ENCODE results near the gene RAB35. TPM values are rescaled to one million over a fixed set of nuclear protein-coding genes. Genes with fewer than 3 reads are reported as not detected.
A peak's percentile ranks its signal among the peaks of the same experiment; 100 is the strongest.

RAB35 gene
- total RNA-seq, 1 donor from 2014 or later = 86.5 TPM

DNA sequence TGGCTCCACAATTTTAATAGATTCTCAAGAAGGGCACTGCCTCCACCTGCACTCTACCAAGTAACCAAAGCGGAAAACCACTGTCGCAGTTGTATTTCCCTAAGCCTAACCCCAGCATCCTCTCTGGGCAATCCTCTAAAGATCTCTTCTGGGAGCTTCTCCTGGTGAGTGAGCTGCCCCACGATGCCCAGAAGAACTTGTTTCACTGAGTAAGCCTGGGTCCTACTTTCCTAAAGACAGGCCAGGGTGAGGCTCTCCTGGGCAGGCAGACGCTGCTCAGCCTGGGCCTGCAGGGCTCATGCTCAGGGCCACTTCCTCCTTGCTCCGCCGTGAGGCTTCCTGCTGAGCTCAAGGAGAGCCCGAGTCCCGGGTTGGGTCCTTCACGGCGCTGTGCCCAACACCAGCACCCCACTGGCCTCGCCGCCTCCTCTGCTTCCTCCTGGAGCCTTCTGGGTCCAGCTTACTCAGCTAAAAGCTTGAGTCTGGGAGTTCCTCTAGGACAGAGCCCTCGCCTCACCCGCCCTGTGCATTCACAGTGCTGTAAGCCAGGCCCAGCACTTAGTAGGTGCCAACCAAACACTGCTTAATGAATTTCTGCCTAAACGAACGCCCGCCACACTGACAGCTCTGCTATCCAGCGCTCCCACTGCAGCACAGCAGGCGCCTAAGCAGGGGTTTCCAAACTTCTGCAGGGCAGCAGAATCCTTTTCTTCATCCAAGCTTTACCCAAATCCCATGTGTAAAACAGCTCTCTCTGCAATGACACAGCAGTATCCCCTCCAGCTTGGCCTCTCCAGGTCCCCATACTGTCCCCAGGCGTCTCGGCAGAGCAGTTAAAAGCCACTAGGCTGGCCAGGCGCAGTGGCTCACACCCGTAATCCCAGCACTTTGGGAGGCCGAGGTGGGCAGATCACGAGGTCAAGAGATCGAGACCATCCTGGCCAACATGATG is 5.7 kb downstream of the RAB35 start:
- peaks cover 44% of the 10 kb centered on the region for H3K4me1 Mint-ChIP-seq (ENCODE audit: low read depth)
- peak overlapping the region; percentile 86 for H3K27ac Mint-ChIP-seq
- H3K9me3 Mint-ChIP-seq = no peaks in the 10 kb centered on the region
- DNase-seq (ENCODE audit: low spot score) = peak; percentile 50
- peak overlapping the region; percentile 63 for H3K4me3 Mint-ChIP-seq (ENCODE audit: low read depth)
- intact Hi-C loops (cut with micrococcal nuclease) = loop anchor here (1.0 kb wide), 1 partner anchor 8 kb away; no protein-coding TSS in a partner anchor
- H3K36me3 Mint-ChIP-seq (ENCODE audit: low read depth) = peaks cover 69% of the 10 kb centered on the region
- no peaks in the 10 kb centered on the region for H3K27me3 Mint-ChIP-seq (ENCODE audit: low read depth)

DNA sequence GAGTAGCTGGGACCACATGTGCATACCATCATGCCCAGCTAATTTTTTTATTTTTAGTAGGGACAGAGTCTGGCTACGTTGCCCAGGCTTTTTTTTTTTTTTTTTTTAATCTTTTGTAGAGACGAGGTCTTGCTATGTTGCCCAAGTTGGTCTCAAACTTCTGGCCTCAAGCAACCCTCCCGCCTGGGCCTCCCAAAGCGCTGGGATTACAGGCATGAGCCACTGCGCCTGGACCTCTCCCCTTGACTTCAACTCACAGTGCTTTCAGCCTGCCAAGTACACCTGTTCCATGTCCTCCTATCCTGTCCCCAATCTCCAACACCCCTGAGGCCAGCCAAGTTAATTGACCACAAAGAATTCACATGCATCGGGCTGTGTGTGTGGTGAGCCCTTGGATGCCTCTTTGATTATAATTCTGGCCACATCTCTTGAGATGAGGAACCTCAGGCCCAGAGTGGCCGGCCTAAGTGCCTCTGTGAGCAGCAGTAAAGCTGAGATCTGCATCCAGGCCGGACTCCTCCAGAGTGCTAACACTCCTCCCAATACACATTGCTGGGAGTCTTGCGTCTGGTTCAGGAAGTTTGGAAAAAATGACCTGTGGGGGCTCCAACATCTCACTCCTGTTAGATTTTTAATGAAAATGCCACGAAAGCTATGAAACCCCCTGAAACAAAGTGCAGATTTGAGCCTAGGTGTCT is 6.8 kb downstream of the RAB35 start:
- peaks cover 35% of the 10 kb centered on the region for H3K4me1 Mint-ChIP-seq (ENCODE audit: low read depth)
- H3K9me3 Mint-ChIP-seq = no peaks in the 10 kb centered on the region
- intact Hi-C loops (cut with micrococcal nuclease) = no loop called here
- H3K27ac Mint-ChIP-seq = no peak overlapping the region
- H3K36me3 Mint-ChIP-seq (ENCODE audit: low read depth) = peaks cover 66% of the 10 kb centered on the region
- no peaks in the 10 kb centered on the region for H3K27me3 Mint-ChIP-seq (ENCODE audit: low read depth)
- no peak for DNase-seq (ENCODE audit: low spot score)
- H3K4me3 Mint-ChIP-seq (ENCODE audit: low read depth) = no peak overlapping the region

DNA sequence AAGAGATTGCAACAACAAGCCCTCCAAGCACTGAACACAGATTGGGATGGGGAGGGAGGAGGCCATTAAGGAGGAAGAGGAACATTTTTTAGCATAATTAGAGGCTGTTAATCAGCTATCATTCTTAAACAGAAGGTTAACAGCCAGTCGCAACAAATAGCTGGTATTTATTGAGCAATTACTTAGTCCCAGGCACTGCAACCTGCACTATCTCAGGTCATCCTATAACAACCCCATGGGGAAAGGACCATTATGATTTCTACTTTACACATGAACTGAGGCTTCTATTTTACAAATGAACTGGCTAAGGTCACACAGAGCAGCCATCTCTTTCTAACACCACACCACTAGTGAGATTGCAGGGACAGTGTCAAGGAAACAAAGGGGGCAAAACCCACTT is 10.4 kb downstream of the RAB35 start:
- Mint-ChIP-seq H3K27ac (no peak overlapping the region), H3K9me3 (no peaks in the 10 kb centered on the region), H3K27me3 (ENCODE audit: low read depth) (no peaks in the 10 kb centered on the region), H3K4me3 (ENCODE audit: low read depth) (no peak overlapping the region), H3K4me1 (ENCODE audit: low read depth) (peaks cover 21% of the 10 kb centered on the region), H3K36me3 (ENCODE audit: low read depth) (peaks cover 64% of the 10 kb centered on the region)
- intact Hi-C loops (cut with micrococcal nuclease) = no loop called here
- DNase-seq (ENCODE audit: low spot score) = no peak

DNA sequence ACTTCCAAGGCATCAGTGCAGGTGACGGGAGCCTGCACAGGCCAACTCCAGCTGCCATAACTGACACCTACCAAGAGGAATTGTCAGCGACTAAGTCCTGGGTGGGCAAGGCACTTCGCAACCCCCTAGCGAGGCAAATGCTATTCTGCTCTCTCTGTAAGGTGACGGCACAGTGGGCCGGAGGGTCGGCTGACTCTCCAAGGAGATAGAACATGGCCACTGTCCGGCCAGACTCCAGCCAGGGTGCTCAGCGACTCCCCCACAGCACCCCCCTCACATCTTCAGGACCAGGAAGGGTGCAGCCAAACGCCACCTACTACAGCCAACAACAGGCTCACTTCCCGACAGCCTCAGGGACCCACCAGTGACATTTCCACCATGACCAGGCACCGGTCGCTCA is 13.2 kb downstream of the RAB35 start:
- no peaks in the 10 kb centered on the region for H3K27me3 Mint-ChIP-seq (ENCODE audit: low read depth)
- peaks cover 4% of the 10 kb centered on the region for H3K4me1 Mint-ChIP-seq (ENCODE audit: low read depth)
- no peak for DNase-seq (ENCODE audit: low spot score)
- H3K36me3 Mint-ChIP-seq (ENCODE audit: low read depth) = peaks cover 62% of the 10 kb centered on the region
- H3K4me3 Mint-ChIP-seq (ENCODE audit: low read depth) = no peak overlapping the region
- no peak overlapping the region for H3K27ac Mint-ChIP-seq
- H3K9me3 Mint-ChIP-seq = no peaks in the 10 kb centered on the region
- intact Hi-C loops (cut with micrococcal nuclease) = no loop called here

DNA sequence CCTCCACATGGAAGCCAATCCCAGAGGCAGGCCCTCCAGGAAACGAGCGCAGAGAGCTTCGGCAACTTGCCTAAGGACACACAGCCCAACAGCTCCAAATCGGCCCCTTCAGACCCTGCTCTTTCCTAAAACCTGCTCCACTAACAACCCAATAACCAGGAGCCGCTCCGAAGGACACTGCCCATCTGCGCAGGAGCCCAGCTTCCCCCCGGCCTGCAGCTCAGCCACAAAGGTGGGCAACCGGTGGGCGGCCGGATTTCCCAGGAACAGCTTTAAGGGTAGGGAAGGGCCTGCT is 13.6 kb downstream of the RAB35 start:
- H3K36me3 Mint-ChIP-seq (ENCODE audit: low read depth) = peaks cover 62% of the 10 kb centered on the region
- H3K4me3 Mint-ChIP-seq (ENCODE audit: low read depth) = no peak overlapping the region
- no peaks in the 10 kb centered on the region for H3K9me3 Mint-ChIP-seq
- intact Hi-C loops (cut with micrococcal nuclease) = no loop called here
- no peak overlapping the region for H3K27ac Mint-ChIP-seq
- H3K4me1 Mint-ChIP-seq (ENCODE audit: low read depth) = peaks cover 4% of the 10 kb centered on the region
- H3K27me3 Mint-ChIP-seq (ENCODE audit: low read depth) = no peaks in the 10 kb centered on the region
- DNase-seq (ENCODE audit: low spot score) = no peak

DNA sequence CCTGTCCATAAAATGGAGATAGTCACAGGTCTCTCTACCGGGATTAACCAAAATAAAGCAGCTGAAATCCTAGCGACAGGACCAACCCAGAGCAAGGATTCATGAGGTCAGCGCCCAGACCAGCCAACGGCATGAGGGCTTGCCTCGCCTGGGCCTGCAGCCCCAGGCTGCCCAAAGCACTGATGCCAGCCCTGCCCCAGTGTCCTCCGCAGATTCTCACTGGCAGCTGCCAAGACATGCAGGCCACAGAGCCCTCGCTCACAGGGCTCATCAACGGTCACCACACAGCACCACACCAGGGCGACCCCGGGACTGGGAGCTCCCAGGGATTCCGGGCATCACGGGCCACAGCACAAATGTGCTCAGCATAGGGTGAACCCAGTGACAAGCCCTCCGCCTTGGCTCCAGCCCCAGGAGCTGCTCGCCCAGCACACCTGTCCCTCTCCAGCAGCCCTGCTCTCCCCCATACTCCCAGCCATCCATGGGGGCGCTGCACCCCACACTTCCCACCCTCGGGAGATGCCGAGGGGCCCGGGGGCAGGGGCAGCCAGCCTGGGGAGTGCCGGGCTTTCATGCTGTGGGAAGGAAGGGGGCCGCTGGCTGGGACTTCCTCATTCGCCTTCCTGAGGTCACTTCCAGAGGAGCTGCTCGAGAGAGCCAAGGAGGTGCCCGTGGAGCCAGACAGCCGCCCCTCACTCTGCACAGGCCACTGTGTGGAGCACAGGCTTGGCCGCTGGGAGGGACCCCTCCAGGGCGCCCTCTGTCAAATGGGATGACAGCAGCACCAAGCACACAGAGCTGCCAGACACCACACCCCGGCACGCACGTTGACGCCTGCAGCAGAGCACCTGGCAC is 14.1 kb downstream of the RAB35 start:
- H3K4me3 Mint-ChIP-seq (ENCODE audit: low read depth) = no peak overlapping the region

DNA sequence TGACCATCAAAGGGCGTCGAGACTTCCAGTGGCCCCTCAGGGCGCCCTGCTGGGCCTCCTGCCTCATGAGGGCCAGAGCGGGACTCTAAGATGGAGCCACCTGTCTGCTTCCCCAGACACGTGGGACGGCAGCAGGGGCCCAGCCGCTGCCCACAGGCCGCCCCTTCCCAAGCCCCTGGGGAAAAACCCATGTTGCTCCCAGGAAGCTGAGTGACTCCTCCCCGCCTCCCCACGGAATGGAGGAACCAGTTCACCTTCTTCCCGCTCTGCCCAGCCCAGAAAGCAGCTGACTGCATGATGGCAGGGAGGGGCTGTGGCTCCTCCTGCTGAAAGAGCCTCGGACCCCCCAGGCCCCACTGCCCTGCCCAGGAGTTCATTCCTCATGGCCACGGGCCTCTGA is 14.9 kb downstream of the RAB35 start:
- intact Hi-C loops (cut with micrococcal nuclease) = no loop called here
- DNase-seq (ENCODE audit: low spot score) = no peak
- Mint-ChIP-seq H3K27me3 (ENCODE audit: low read depth) (no peaks in the 10 kb centered on the region), H3K4me1 (ENCODE audit: low read depth) (peaks cover 4% of the 10 kb centered on the region), H3K36me3 (ENCODE audit: low read depth) (peaks cover 64% of the 10 kb centered on the region), H3K9me3 (no peaks in the 10 kb centered on the region), H3K4me3 (ENCODE audit: low read depth) (no peak overlapping the region), H3K27ac (peak overlapping the region; percentile 57)

More for the DNA sequence above, 14.1 kb downstream of the RAB35 start:
- no peaks in the 10 kb centered on the region for H3K27me3 Mint-ChIP-seq (ENCODE audit: low read depth)
- H3K9me3 Mint-ChIP-seq = no peaks in the 10 kb centered on the region
- DNase-seq (ENCODE audit: low spot score) = no peak
- H3K36me3 Mint-ChIP-seq (ENCODE audit: low read depth) = peaks cover 61% of the 10 kb centered on the region
- intact Hi-C loops (cut with micrococcal nuclease) = no loop called here
- H3K27ac Mint-ChIP-seq = no peak overlapping the region
- H3K4me1 Mint-ChIP-seq (ENCODE audit: low read depth) = peaks cover 4% of the 10 kb centered on the region

DNA sequence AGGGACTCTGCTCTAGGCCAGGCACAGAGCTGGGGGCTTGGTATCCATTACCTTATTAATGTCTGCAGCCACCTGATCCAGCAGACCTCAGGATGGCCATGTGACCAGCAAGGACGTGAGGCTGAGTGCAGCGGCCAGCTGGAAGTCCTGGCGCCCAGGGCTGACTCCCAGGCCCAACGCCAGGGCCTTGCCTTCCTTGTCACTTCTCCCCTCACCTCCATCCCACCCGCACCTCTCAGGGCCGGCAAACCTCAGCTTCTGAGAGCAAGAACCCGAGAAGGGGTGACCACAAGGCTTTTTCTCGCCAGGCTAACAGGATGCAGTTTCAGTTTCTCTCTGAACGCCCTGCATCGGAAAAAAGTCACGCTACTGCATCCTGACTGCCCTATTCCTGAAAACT is 15.4 kb downstream of the RAB35 start:
- DNase-seq (ENCODE audit: low spot score) = no peak
- Mint-ChIP-seq H3K27ac (peak overlapping the region; percentile 57), H3K4me3 (ENCODE audit: low read depth) (no peak overlapping the region), H3K36me3 (ENCODE audit: low read depth) (peaks cover 65% of the 10 kb centered on the region), H3K27me3 (ENCODE audit: low read depth) (no peaks in the 10 kb centered on the region), H3K4me1 (ENCODE audit: low read depth) (peaks cover 4% of the 10 kb centered on the region), H3K9me3 (no peaks in the 10 kb centered on the region)
- intact Hi-C loops (cut with micrococcal nuclease) = no loop called here

DNA sequence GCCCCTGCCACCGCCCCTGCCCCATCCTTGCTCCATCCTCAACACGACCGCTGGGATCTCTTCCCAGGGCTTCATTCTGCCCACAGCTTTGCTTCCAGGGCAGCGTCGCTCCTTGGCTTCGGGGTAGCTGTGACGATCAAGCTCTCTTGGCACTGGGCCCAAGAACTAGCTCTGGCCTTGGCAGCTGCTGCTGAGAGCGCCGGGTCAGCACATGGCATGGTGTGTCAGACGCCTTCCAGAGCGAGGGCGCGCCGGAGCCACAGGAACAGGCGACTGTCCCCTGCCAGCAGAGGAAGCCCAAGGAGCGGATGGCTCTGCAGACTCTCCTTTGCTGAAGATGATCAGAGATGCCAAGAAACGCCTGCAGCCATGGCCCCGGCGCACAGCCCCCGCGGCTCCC is 15.9 kb downstream of the RAB35 start:
- DNase-seq (ENCODE audit: low spot score) = no peak
- no peaks in the 10 kb centered on the region for H3K9me3 Mint-ChIP-seq
- intact Hi-C loops (cut with micrococcal nuclease) = no loop called here
- peaks cover 63% of the 10 kb centered on the region for H3K36me3 Mint-ChIP-seq (ENCODE audit: low read depth)
- H3K4me1 Mint-ChIP-seq (ENCODE audit: low read depth) = peaks cover 2% of the 10 kb centered on the region
- no peak overlapping the region for H3K27ac Mint-ChIP-seq
- H3K4me3 Mint-ChIP-seq (ENCODE audit: low read depth) = no peak overlapping the region
- no peaks in the 10 kb centered on the region for H3K27me3 Mint-ChIP-seq (ENCODE audit: low read depth)

DNA sequence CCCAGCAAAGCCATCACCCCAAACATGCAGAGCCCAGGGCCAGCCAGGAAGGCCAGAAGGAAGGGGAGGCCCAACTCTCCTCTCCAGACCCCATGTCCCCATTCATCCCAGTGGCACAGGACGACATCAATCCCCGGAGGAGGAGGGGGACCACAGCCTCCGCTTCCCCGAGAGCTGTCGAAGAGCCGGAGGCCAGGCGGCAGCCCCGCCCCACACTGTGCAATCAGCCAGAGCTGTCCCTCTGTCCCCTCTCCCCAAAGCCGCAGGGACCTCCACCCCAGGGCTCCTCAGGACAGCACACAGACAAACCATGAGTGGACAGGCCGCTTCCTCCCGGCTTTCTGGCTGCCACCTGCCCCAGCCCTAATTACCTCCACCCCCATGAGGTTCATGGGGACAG is 16.8 kb downstream of the RAB35 start:
- H3K4me1 Mint-ChIP-seq (ENCODE audit: low read depth) = peaks cover 2% of the 10 kb centered on the region
- H3K9me3 Mint-ChIP-seq = no peaks in the 10 kb centered on the region
- H3K27ac Mint-ChIP-seq = no peak overlapping the region
- peaks cover 57% of the 10 kb centered on the region for H3K36me3 Mint-ChIP-seq (ENCODE audit: low read depth)
- H3K4me3 Mint-ChIP-seq (ENCODE audit: low read depth) = no peak overlapping the region
- intact Hi-C loops (cut with micrococcal nuclease) = no loop called here
- no peak for DNase-seq (ENCODE audit: low spot score)
- H3K27me3 Mint-ChIP-seq (ENCODE audit: low read depth) = no peaks in the 10 kb centered on the region

DNA sequence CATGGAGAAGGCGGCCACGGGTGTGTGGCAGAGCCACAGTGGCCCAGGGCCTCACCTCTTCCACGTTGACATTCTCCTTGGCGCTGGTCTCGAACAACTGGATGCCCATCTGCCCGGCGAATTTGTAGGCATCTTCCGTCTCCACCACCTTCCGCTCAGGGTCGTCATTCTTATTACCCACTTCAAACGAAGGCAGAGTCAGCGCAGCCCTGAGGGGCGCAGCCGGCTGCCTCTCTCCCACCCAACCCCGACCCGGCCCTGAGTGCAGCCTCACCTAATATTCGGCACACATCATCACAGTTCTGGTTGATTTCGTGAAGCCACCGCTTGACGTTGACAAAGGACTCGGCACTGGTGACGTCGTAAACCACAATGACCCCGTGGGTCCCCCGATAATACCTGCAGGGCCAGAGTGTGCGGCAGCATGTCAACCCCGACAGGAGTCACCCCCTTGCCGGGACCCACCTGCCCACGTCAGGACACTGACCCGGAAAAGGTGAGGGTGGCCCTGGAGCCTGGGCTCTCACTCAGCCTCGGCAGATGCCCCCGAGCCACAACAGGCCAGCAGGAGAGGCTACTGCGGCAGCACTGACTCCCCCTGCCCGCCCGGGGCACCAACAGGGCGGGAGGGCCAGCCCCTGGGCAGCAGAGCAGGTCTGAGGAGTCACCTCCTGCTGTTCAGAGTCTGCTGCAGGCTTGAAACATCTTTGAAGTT is 17.6 kb downstream of the RAB35 start:
- Mint-ChIP-seq H3K36me3 (ENCODE audit: low read depth) (peaks cover 55% of the 10 kb centered on the region), H3K27ac (no peak overlapping the region), H3K9me3 (no peaks in the 10 kb centered on the region), H3K4me3 (ENCODE audit: low read depth) (no peak overlapping the region), H3K27me3 (ENCODE audit: low read depth) (no peaks in the 10 kb centered on the region), H3K4me1 (ENCODE audit: low read depth) (peaks cover 2% of the 10 kb centered on the region)
- intact Hi-C loops (cut with micrococcal nuclease) = no loop called here
- no peak for DNase-seq (ENCODE audit: low spot score)

DNA sequence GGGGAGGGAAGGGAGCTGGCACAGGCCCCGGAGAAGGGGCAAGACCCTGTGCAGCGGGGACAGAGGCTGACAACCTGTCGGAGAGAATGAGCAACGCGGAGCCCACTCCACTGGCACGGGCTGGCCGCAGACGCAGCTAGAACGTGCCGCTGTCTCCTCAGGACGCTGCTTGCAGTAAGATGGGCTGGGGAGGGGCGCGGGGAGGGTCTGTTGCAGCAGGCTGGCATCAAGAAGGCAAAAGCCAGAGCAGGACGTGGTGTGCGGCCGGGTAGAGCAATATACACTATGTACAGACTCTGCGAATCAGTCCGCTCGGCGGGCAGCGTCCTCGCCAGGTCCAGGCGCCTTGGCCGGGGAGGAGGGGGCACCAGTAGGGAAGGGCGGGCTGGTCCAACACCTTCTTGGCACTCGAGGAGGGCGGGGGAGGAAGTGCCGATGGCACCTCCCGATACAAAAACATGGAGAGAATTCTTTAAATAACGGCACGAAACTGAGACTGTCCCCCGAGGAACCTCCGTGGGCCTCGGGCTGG is 19.8 kb downstream of the RAB35 start:
- intact Hi-C loops (cut with micrococcal nuclease) = no loop called here
- DNase-seq (ENCODE audit: low spot score) = no peak
- no peak overlapping the region for H3K4me3 Mint-ChIP-seq (ENCODE audit: low read depth)
- no peaks in the 10 kb centered on the region for H3K9me3 Mint-ChIP-seq
- H3K4me1 Mint-ChIP-seq (ENCODE audit: low read depth) = peaks cover 2% of the 10 kb centered on the region
- peaks cover 54% of the 10 kb centered on the region for H3K36me3 Mint-ChIP-seq (ENCODE audit: low read depth)
- H3K27ac Mint-ChIP-seq = no peak overlapping the region
- H3K27me3 Mint-ChIP-seq (ENCODE audit: low read depth) = no peaks in the 10 kb centered on the region

All from activated T-helper 2 cell treated with anti-CD3 and anti-CD28 coated beads, Interferon-gamma antibody, Interleukin-2, Interleukin-4, amounts not matched to agents 10 μg/mL and 5 μg/mL and 100 μg/mL, durations not matched to agents 14 hours and 24 hours and 36 hours (primary cell).